Esophagus muscularis mucosa (tissue), 4 donors: ENCODE data around the gene MCL1. TPM values are rescaled to one million over a fixed set of nuclear protein-coding genes. Genes with fewer than 3 reads are reported as not detected.

Experiments used
- DNase-seq: peaks from one replicate; pipeline ENCODE4 v3.0.0-alpha.2; 2017; ENCODE audit errors: extremely low spot score
- H3K27ac ChIP-seq, 4 donors: fragments of 200-600 bp; sonication (generic); replicated peaks in 1 of 4; 1 replicate in 3 of 4; 2 replicates in 1 of 4; pipeline ENCODE4 v1.5.1; 2016 to 2019; ENCODE audit warnings: mild to moderate bottlenecking in 1 of 4
- H3K27me3 ChIP-seq, 4 donors: fragments of 200-600 bp; sonication (generic); one replicate each; pipeline versions ENCODE4 v1.5.1 to v1.6.0; 2016 to 2019
- H3K36me3 ChIP-seq, 4 donors: fragments of 200-600 bp; sonication (generic); one replicate each; pipeline ENCODE4 v1.5.1; 2016 to 2019
- H3K4me1 ChIP-seq, 4 donors: fragments of 200-600 bp; sonication (generic); one replicate each; pipeline ENCODE4 v1.5.1; 2016 to 2019
- H3K4me3 ChIP-seq, 4 donors: fragments of 200-600 bp; sonication (generic); 1 replicate in 2 of 4; 2 replicates in 2 of 4; pipeline ENCODE4 v1.5.1; 2016 to 2019; ENCODE audit warnings: mild to moderate bottlenecking in 4 of 4, moderate library complexity in 1 of 4
- H3K9me3 ChIP-seq, 4 donors: fragments of 200-600 bp; sonication (generic); 1 replicate in 3 of 4; 2 replicates in 1 of 4; pipeline ENCODE4 v1.5.1; 2016 to 2019
- CTCF ChIP-seq, 3 experiments: fragments of 200-600 bp in 2 of 3; fragments of 450-650 bp in 1 of 3; sonication (generic) in 2 of 3; IDR thresholded peaks; one replicate each; pipeline ENCODE4 v1.5.1; 2017 to 2019; ENCODE audit warnings: antibody characterized with exemption in 3 of 3, mild to moderate bottlenecking in 2 of 3, moderate library complexity in 1 of 3
- EP300 ChIP-seq: sonication (generic); formaldehyde crosslinking; IDR thresholded peaks from one replicate; pipeline ENCODE4 v1.6.1; 2017; ENCODE audit warnings: antibody characterized with exemption
- POLR2A ChIP-seq: fragments of 450-650 bp; IDR thresholded peaks from one replicate; pipeline ENCODE4 v1.6.1; 2017; ENCODE audit warnings: antibody characterized with exemption, moderate library complexity, mild to moderate bottlenecking, low read depth
- POLR2AphosphoS5 ChIP-seq, 2 donors: sonication (generic); formaldehyde crosslinking; IDR thresholded peaks; one replicate each; pipeline ENCODE4 v1.6.1; 2017; ENCODE audit warnings: antibody characterized with exemption in 2 of 2
- WGBS: methylation state at CpG from one replicate; pipeline ENCODE4 v1.1.5; 2018; 5-methylcytosine and 5-hydroxymethylcytosine counted together
- intact Hi-C: fragments of 100-400 bp; cut with DNase I; formaldehyde crosslinking; loops from one replicate; pipeline ENCODE4 v1.15.1; 2023
- total RNA-seq, 4 donors: library from RNA; depleted of rRNA; stranded (reverse); fragments of >200 nt; gene quantifications; one replicate each; pipeline versions ENCODE4 v1.1.0 to v1.2.1, GENCODE V29; 2016

MCL1 gene
- total RNA-seq, 4 donors from 2014 or later: 192 to 460 (median 255) TPM

GRCh38 chr1:150549496-150550221, 29.8 kb downstream of the MCL1 start:
- no peaks in the 10 kb centered on the region for H3K9me3 ChIP-seq
- no peak for DNase-seq
- intact Hi-C loops: loop anchor here (10.0 kb wide), 1 partner anchor 265 kb away; no protein-coding TSS in a partner anchor
- TF ChIP-seq CTCF (IDR thresholded peaks at IDR 0.05) (peak in 1 of 3 experiments; percentile 15), EP300 (no peak)
- 18% methylated on average over 3 of the region's 43 CpGs for WGBS
- H3K4me3 ChIP-seq: peak overlapping the region; percentile 69 to 74 (median 70)
- H3K27me3 ChIP-seq: no peaks in the 10 kb centered on the region
- peaks cover 0 to 9% (median 2%) of the 10 kb centered on the region in 4 donors for H3K36me3 ChIP-seq
- peak overlapping the region; percentile 91 to 96 (median 94) for H3K27ac ChIP-seq
- H3K4me1 ChIP-seq: peaks cover 30 to 65% (median 63%) of the 10 kb centered on the region in 4 donors

GRCh38 chr1:150548632-150549495, 30.5 kb downstream of the MCL1 start, which contains the start of gene ADAMTSL4:
TSS of gene ADAMTSL4 (plus strand) at chr1:150549408. CDS start at chr1:150552289, 2,881 bp downstream.
- H3K4me1 ChIP-seq: peaks cover 27 to 58% (median 57%) of the 10 kb centered on the region in 4 donors
- intact Hi-C loops: no loop called here
- peak within 1 kb of the TSS; percentile 91 to 96 (median 94) for H3K27ac ChIP-seq
- peak within 1 kb of the TSS; percentile 69 to 74 (median 70) for H3K4me3 ChIP-seq
- DNase-seq: no peak
- H3K9me3 ChIP-seq: no peaks in the 10 kb centered on the region
- H3K36me3 ChIP-seq: peaks cover 0 to 1% (median 0%) of the 10 kb centered on the region in 4 donors
- no peaks in the 10 kb centered on the region for H3K27me3 ChIP-seq
- WGBS: 0% methylated on average over 26 of the region's 91 CpGs
- TF ChIP-seq EP300 (no peak), CTCF (IDR thresholded peaks at IDR 0.05) (peak in 2 of 3 experiments; percentile 14 to 38), POLR2AphosphoS5 (IDR thresholded peaks at IDR 0.05) (peak; percentile 29 to 68), POLR2A (peak; percentile 21)

DNA sequence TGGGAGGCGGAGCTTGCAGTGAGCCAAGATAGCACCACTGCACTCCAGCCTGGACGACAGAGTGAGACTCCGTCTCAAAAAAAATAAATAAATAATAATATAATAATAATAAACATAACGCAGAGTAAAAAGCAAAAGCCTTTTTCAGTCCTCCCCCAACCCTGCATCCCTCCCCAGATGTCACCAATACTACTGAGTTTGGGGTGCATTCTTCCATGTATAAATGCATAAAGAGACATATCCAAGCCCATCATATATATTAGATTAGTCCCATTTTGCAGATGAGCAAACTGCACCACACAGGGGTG, 31.1 kb downstream of the MCL1 start:
- WGBS: 39% methylated on average over 4 of the region's 4 CpGs
- Histone ChIP-seq H3K27me3 (no peaks in the 10 kb centered on the region), H3K4me3 (peak overlapping the region; percentile 69 to 74 (median 70)), H3K9me3 (no peaks in the 10 kb centered on the region), H3K27ac (peak overlapping the region; percentile 91 to 96 (median 94)), H3K4me1 (peaks cover 24 to 52% (median 51%) of the 10 kb centered on the region in 4 donors), H3K36me3 (no peaks in the 10 kb centered on the region)
- TF ChIP-seq POLR2A (no peak), CTCF (IDR thresholded peaks at IDR 0.05) (no peak)
- no peak for DNase-seq
- intact Hi-C loops: no loop called here

GRCh38 chr1:150546294-150546937, 33.0 kb downstream of the MCL1 start:
- H3K36me3 ChIP-seq: no peaks in the 10 kb centered on the region
- H3K27ac ChIP-seq: no peak overlapping the region
- no peaks in the 10 kb centered on the region for H3K9me3 ChIP-seq
- no peak overlapping the region for H3K4me3 ChIP-seq
- H3K27me3 ChIP-seq: no peaks in the 10 kb centered on the region
- intact Hi-C loops: no loop called here
- DNase-seq: no peak
- TF ChIP-seq POLR2AphosphoS5 (IDR thresholded peaks at IDR 0.05): no peak
- TF ChIP-seq EP300: no peak
- no peak for TF ChIP-seq POLR2A
- no peak for TF ChIP-seq CTCF (IDR thresholded peaks at IDR 0.05)
- 94% methylated on average over 16 of the region's 16 CpGs for WGBS
- H3K4me1 ChIP-seq: peaks cover 6 to 33% (median 33%) of the 10 kb centered on the region in 4 donors
